NCI-H2196 (cell line): ENCODE results near the gene PI4KA.
"Not testable (repeated sequence)": the region's sequence is repeated elsewhere in the genome, so short reads cannot be mapped to it uniquely, and the experiment has no call there.

ENCODE experiments used
- DNase-seq: peaks from one replicate; lab custom pipeline; 2025; ENCODE audit not compliant: unreplicated experiment; lab: John Stamatoyannopoulos, UW

PI4KA gene

DNA sequence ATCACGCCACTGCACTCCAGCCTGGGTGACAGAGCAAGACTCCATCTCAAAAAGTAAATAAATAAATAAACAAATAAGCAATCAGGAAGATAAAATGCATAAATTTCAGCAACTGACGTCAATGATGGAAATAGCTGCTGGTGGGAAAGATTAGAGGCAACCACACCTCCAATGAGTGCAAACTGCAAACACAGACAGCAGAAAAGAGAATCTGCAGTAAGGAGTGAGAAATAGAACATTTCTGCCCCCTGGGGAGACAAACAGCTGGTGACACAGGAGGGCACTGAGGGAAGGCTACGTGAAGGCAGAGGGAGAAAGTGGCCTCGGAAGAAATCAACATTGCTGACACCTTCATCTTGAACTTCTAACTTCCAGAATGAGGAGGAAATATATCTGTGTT is 6.5 kb downstream of the PI4KA start:
- no peak for DNase-seq

- no peak for DNase-seq
Observed at GRCh38 chr22:20847318-20847822, 11.2 kb downstream of the PI4KA start.

- no peak for DNase-seq
Observed at GRCh38 chr22:20844055-20845037, 14.3 kb downstream of the PI4KA start.

- DNase-seq = no peak
Observed at GRCh38 chr22:20843501-20843900, 15.1 kb downstream of the PI4KA start.

DNA sequence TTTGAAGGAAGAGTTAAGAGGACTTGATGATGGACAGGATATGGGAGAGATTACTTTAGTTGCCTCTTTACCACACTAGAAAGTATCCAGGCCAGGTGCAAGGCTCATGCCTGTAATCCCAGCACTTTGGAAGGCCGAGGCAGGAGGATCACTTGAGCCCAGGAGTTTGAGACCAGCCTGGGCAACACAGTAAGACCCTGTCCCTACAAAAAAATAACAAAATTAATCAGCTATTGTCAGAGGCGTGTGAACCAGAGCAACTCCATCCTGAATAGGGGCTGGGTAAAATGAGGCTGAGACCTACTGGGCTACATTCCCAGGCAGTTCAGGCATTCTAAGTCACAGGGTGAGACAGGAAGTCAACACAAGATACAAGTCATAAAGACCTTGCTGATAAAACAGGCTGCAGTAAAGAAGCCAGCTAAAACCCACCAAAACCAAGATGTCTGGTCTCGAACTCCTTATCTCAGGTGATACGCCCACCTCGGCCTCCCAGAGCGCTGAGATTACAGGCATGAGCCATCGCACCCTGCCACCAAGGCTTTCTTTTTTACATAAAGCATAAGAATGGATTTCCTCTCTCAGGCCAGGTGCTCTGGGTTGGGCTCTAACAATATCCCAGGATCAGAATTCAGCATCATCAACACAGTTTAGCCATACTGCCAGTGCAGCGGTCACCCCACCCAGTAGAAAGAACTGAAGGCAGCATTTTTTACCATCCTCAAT is 17.8 kb downstream of the PI4KA start:
- DNase-seq = no peak

DNA sequence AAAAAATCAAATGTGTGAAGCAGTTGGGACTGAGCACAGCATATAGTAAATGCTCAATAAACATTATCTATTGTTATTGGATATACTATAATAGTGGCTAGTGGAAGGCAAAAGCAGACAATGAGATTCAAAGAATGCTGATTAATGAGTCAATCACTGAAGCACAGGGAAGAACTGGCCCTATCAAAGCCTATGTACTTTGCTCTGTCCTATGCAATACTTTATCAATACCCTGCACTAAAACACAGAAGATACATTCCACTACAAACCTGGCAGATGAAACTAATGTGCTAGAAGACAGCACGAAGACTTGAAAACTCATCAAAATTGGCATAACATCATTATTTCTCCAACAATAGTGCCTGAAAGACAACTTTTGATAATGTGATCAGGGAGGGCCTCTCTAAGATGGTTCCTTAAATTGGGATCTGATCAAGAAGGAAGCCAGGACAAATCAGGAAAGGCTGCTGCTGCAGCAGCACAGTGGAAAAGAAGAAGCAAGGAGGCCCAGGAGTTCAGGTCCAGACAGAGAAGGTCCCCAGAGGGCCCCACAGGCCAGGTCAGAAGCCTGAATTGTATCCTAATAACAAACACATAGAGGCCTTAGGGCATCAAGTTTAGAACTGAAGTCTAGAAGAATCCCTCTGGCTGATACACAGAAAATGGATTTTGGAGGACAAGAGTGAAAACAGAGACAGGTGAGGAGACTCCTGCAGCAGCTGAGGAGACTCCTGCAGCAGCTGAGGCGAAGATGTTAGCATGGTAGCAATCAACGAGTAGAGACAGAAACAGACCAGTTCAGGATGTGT is 18.6 kb downstream of the PI4KA start:
- DNase-seq = no peak

GRCh38 chr22:20839354-20839753 is 19.3 kb downstream of the PI4KA start:
- not testable (repeated sequence) for DNase-seq

- no peak for DNase-seq
Observed at GRCh38 chr22:20836987-20837823, 21.4 kb downstream of the PI4KA start.

- no peak for DNase-seq
Observed at GRCh38 chr22:20834725-20835124, 23.9 kb downstream of the PI4KA start.

- no peak for DNase-seq
Observed at GRCh38 chr22:20834206-20834605, 24.4 kb downstream of the PI4KA start.

- DNase-seq = no peak
Observed at GRCh38 chr22:20833225-20833665, 25.4 kb downstream of the PI4KA start.

DNA sequence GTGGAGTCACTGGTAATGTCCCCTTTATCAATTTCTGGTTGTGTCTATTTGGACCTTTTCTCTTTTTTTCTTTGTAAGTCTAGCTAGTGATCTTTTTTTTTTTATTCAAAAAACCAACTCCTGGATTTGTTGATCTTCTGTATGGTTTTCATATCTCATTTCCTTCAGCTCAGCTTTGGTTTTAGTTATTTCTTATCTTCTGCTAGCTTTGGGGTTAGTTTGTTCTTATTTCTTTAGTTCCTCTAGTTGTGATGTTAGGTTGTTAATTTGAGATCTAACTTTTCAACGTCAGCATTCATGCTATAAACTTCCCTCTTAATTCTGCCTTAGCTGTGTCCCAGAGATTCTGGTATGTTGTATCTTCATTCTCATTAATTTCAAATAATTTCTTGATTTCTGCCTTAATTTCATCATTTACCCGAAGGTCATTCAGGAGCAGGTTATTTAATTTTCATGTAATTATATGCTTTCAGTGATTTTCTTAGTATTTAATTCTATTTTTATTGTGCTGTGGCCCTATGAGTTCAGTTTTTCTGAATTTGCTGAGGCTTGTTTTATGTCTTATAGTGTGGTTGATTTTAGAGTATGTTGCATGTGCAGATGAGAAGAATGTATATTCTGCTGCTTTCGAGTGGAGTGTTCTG is 29.0 kb downstream of the PI4KA start:
- no peak for DNase-seq

- not testable (repeated sequence) for DNase-seq
Observed at GRCh38 chr22:20826373-20827152, 32.0 kb downstream of the PI4KA start.

GRCh38 chr22:20825624-20826023 is 33.0 kb downstream of the PI4KA start:
- no peak for DNase-seq

DNA sequence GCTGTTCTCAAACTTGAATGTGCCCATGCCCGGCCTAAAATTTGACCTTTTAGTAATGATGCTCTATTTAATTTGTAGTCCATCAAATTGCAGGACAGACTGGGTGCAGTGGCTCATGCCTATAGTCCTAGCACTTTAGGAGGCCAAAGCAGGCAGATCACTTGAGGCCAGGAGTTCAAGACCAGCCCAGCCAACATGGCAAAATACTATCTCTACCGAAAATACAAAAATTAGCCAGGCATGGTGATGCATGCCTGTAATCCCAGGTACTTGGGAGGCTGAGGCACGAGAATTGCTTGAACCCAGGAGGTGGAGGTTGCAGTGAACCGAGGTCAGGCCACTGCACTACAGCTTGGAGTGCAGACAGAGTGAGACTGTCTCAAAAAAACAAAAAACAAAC is 33.4 kb downstream of the PI4KA start:
- not testable (repeated sequence) for DNase-seq

- DNase-seq = no peak
Observed at GRCh38 chr22:20823264-20823663, 35.3 kb downstream of the PI4KA start.

GRCh38 chr22:20822240-20822639 is 36.4 kb downstream of the PI4KA start:
- DNase-seq = no peak

DNA sequence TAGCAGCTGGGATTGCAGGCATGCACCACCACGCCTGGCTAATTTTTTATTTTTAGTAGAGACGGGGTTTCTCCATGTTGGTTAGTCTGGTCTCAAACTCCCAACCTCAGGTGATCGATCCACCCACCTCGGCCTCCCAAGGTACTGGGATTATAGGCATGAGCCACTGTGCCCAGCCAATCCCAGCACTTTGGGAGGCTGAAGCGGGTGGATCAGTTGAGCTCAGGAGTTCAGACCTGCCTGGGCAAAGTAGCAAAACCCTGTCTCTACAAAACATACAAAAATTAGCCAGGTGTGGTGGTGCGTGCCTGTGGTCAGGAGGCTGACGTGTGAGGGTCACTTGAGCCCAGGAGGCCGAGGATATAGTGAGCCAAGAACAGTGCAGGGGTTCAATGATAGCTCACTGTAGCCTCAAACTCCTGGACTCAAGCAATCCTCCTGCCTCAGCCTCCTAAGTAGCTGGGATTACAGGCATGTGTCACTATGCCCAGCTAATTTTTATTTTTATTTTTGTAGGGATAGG is 36.8 kb downstream of the PI4KA start:
- DNase-seq = not testable (repeated sequence)

GRCh38 chr22:20819471-20819870 is 39.1 kb downstream of the PI4KA start:
- no peak for DNase-seq
